ENCODE data around the gene PHF2.

Gene PHF2

GRCh38 chr9:93601063-93601462 is 24.7 kb downstream of the PHF2 start:
- H4K20me1 ChIP-seq (ENCODE audit: low read depth, low read length), result no peaks in the 10 kb centered on the region
- H3K9ac ChIP-seq (ENCODE audit: low read length), result no peak overlapping the region
- H2AFZ ChIP-seq (ENCODE audit: low read depth, low read length, severe bottlenecking), result no peak overlapping the region
- H3K9me2 ChIP-seq (replicated peaks; ENCODE audit: insufficient read depth, low read length), result no peaks in the 10 kb centered on the region
- H3K79me2 ChIP-seq (ENCODE audit: insufficient read depth, low read length), result no peaks in the 10 kb centered on the region
- H3K4me2 ChIP-seq (ENCODE audit: low read depth, low read length, poor library complexity, severe bottlenecking), result no peak overlapping the region
- no peak for TF ChIP-seq CTCF (IDR thresholded peaks at IDR 0.05; ENCODE audit: insufficient read depth, low read length, poor library complexity, severe bottlenecking)
- TF ChIP-seq EZH2phosphoT487 (conservative IDR thresholded peaks at IDR 0.05; ENCODE audit: low read length), result no peak
- no peak overlapping the region for H3K4me3 ChIP-seq (ENCODE audit: insufficient read depth, low read length, poor library complexity, severe bottlenecking)
- H3K27ac ChIP-seq (ENCODE audit: low read depth, low read length), result no peak overlapping the region
- H3K36me3 ChIP-seq (ENCODE audit: low read length), result no peaks in the 10 kb centered on the region
- no peaks in the 10 kb centered on the region for H3K27me3 ChIP-seq (ENCODE audit: low read length)
- H3F3A ChIP-seq (ENCODE audit: insufficient read depth), result no peaks in the 10 kb centered on the region
- no peaks in the 10 kb centered on the region for H3K9me3 ChIP-seq (ENCODE audit: insufficient read depth, low read length)

- TF ChIP-seq EZH2phosphoT487 (conservative IDR thresholded peaks at IDR 0.05; ENCODE audit: low read length) (no peak), CTCF (IDR thresholded peaks at IDR 0.05; ENCODE audit: insufficient read depth, low read length, poor library complexity, severe bottlenecking) (no peak)
- Histone ChIP-seq H3F3A (ENCODE audit: insufficient read depth) (no peaks in the 10 kb centered on the region), H3K27ac (ENCODE audit: low read depth, low read length) (no peak overlapping the region), H4K20me1 (ENCODE audit: low read depth, low read length) (no peaks in the 10 kb centered on the region), H3K4me3 (ENCODE audit: insufficient read depth, low read length, poor library complexity, severe bottlenecking) (no peak overlapping the region), H3K27me3 (ENCODE audit: low read length) (no peaks in the 10 kb centered on the region), H3K79me2 (ENCODE audit: insufficient read depth, low read length) (no peaks in the 10 kb centered on the region), H3K36me3 (ENCODE audit: low read length) (no peaks in the 10 kb centered on the region), H2AFZ (ENCODE audit: low read depth, low read length, severe bottlenecking) (no peak overlapping the region), H3K9me3 (ENCODE audit: insufficient read depth, low read length) (no peaks in the 10 kb centered on the region), H3K9me2 (replicated peaks; ENCODE audit: insufficient read depth, low read length) (no peaks in the 10 kb centered on the region), H3K4me2 (ENCODE audit: low read depth, low read length, poor library complexity, severe bottlenecking) (no peak overlapping the region), H3K9ac (ENCODE audit: low read length) (no peak overlapping the region)
These were observed 25.3 kb downstream of the PHF2 start for GRCh38 chr9:93601666-93602065.

GRCh38 chr9:93603011-93603410 is 26.6 kb downstream of the PHF2 start:
- H4K20me1 ChIP-seq (ENCODE audit: low read depth, low read length), result no peaks in the 10 kb centered on the region
- H2AFZ ChIP-seq (ENCODE audit: low read depth, low read length, severe bottlenecking), result no peak overlapping the region
- no peak for TF ChIP-seq CTCF (IDR thresholded peaks at IDR 0.05; ENCODE audit: insufficient read depth, low read length, poor library complexity, severe bottlenecking)
- no peak for TF ChIP-seq EZH2phosphoT487 (conservative IDR thresholded peaks at IDR 0.05; ENCODE audit: low read length)
- H3K27me3 ChIP-seq (ENCODE audit: low read length), result no peaks in the 10 kb centered on the region
- no peak overlapping the region for H3K4me3 ChIP-seq (ENCODE audit: insufficient read depth, low read length, poor library complexity, severe bottlenecking)
- no peaks in the 10 kb centered on the region for H3F3A ChIP-seq (ENCODE audit: insufficient read depth)
- no peak overlapping the region for H3K9ac ChIP-seq (ENCODE audit: low read length)
- H3K27ac ChIP-seq (ENCODE audit: low read depth, low read length), result no peak overlapping the region
- H3K79me2 ChIP-seq (ENCODE audit: insufficient read depth, low read length), result no peaks in the 10 kb centered on the region
- no peak overlapping the region for H3K4me2 ChIP-seq (ENCODE audit: low read depth, low read length, poor library complexity, severe bottlenecking)
- no peaks in the 10 kb centered on the region for H3K36me3 ChIP-seq (ENCODE audit: low read length)
- no peaks in the 10 kb centered on the region for H3K9me2 ChIP-seq (replicated peaks; ENCODE audit: insufficient read depth, low read length)
- no peaks in the 10 kb centered on the region for H3K9me3 ChIP-seq (ENCODE audit: insufficient read depth, low read length)

Data from SU-DHL-6 (cell line).